Thoracic aorta (tissue), 2 donors: ENCODE measurements around the gene CYP4F3. TPM values are rescaled to one million over a fixed set of nuclear protein-coding genes. Genes with fewer than 3 reads are reported as not detected.

Source experiments
- ATAC-seq: fragments of 150-250 bp; one replicate; pipeline ENCODE4 v1.8.0; 2017; ENCODE audit warnings: low read depth; ENCODE audit not compliant: insufficient number of reproducible peaks, low FRiP score
- DNase-seq: peaks from one replicate; pipeline ENCODE4 v3.0.0-alpha.2; 2020; ENCODE audit warnings: low spot score
- H3K27ac ChIP-seq, 2 donors: fragments of 200-600 bp; sonication (generic); 1 replicate in 1 of 2; 2 replicates in 1 of 2; pipeline ENCODE4 v1.5.1; 2016; ENCODE audit warnings: mild to moderate bottlenecking in 2 of 2, moderate library complexity in 2 of 2
- H3K27me3 ChIP-seq: fragments of 200-600 bp; sonication (generic); replicated peaks from 2 replicates; pipeline ENCODE4 v1.6.0; 2016; ENCODE audit warnings: mild to moderate bottlenecking; ENCODE audit not compliant: insufficient read depth
- H3K36me3 ChIP-seq: fragments of 200-600 bp; sonication (generic); one replicate; pipeline ENCODE4 v1.5.1; 2016
- H3K4me1 ChIP-seq, 2 donors: fragments of 200-600 bp; sonication (generic); 1 replicate in 1 of 2; 2 replicates in 1 of 2; pipeline versions ENCODE4 v1.5.1 to v1.6.0; 2016; ENCODE audit warnings: low read depth in 2 of 2, mild to moderate bottlenecking in 1 of 2; ENCODE audit not compliant: control insufficient read depth in 1 of 2
- H3K4me3 ChIP-seq: fragments of 200-600 bp; sonication (generic); 2 replicates; pipeline ENCODE4 v1.5.1; 2016; ENCODE audit warnings: mild to moderate bottlenecking
- H3K9me3 ChIP-seq: fragments of 200-600 bp; sonication (generic); 2 replicates; pipeline ENCODE4 v1.5.1; 2016
- total RNA-seq, 2 donors: library from RNA; depleted of rRNA; stranded (reverse); fragments of >200 nt; gene quantifications; one replicate each; pipeline versions ENCODE4 v1.1.0 to v1.2.3, GENCODE V29; 2016
- TF ChIP-seq, protein P1 (sequence below): fragments of 200-600 bp; sonication (generic); IDR thresholded peaks from one replicate; pipeline ENCODE4 v1.5.1; 2019; ENCODE audit warnings: antibody characterized with exemption

Gene CYP4F3
- total RNA-seq, 2 donors from 2014 or later: 1.4 TPM; not detected in 1

DNA sequence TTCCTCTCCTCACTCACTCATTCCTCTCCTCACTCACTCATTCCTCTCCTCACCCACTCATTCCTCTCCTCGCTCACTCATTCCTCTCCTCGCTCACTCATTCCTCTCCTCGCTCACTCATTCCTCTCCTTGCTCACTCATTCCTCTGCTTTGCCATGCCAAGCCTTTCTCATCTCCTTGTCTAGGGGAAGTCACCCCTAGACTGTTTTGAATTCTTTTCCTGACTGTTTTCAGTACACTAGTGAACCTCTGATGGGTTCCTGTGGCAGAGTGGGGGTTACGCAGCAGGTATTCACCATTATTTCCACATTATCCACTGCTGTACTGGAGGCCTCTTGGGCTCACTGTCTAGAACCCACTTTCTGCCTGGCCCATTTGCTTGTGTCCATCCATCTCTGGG is 24.5 kb upstream of the CYP4F3 start:
- Histone ChIP-seq H3K27ac (no peak overlapping the region), H3K36me3 (no peaks in the 10 kb centered on the region), H3K27me3 (no peaks in the 10 kb centered on the region), H3K4me3 (no peak overlapping the region), H3K9me3 (no peaks in the 10 kb centered on the region), H3K4me1 (no peaks in the 10 kb centered on the region)
- TF ChIP-seq, protein P1, sequence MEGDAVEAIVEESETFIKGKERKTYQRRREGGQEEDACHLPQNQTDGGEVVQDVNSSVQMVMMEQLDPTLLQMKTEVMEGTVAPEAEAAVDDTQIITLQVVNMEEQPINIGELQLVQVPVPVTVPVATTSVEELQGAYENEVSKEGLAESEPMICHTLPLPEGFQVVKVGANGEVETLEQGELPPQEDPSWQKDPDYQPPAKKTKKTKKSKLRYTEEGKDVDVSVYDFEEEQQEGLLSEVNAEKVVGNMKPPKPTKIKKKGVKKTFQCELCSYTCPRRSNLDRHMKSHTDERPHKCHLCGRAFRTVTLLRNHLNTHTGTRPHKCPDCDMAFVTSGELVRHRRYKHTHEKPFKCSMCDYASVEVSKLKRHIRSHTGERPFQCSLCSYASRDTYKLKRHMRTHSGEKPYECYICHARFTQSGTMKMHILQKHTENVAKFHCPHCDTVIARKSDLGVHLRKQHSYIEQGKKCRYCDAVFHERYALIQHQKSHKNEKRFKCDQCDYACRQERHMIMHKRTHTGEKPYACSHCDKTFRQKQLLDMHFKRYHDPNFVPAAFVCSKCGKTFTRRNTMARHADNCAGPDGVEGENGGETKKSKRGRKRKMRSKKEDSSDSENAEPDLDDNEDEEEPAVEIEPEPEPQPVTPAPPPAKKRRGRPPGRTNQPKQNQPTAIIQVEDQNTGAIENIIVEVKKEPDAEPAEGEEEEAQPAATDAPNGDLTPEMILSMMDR: no peak
- ATAC-seq (no peak), DNase-seq (no peak)

DNA sequence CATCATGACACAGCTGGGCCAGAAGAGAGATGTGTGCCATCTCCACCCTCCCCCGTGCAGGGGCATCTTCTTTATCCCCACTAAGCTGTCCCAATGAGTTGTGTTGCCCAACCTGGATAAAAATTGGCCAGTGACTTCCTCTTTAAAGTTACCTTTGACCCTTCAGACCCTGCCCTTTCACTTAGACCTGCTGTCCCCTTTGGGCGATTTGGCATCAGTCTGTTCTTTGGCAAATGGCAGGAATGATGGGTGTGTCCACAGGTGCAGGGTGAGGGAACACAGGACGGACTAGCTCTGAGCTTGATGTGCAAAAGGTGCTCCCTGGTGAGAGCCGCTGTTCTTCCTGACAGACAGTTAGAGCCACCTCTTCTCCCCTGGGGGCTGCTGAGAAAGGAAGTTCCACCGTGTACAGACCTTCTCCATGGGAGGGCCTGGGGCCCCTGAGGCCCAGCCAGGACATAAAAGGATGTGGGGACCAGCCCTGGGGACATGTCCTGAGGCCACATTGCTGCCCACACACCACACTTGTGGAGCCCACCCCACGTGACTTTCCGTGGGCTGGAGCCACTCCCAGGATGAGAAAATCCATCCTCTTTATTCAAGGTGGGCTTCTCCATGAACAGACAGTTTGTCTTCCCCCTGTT is 23.9 kb upstream of the CYP4F3 start:
- H3K4me1 ChIP-seq: no peaks in the 10 kb centered on the region
- no peaks in the 10 kb centered on the region for H3K27me3 ChIP-seq
- ATAC-seq (no peak), DNase-seq (no peak)
- no peaks in the 10 kb centered on the region for H3K36me3 ChIP-seq
- H3K27ac ChIP-seq: no peak overlapping the region
- no peak overlapping the region for H3K4me3 ChIP-seq
- TF ChIP-seq, protein P1: no peak
- no peaks in the 10 kb centered on the region for H3K9me3 ChIP-seq

DNA sequence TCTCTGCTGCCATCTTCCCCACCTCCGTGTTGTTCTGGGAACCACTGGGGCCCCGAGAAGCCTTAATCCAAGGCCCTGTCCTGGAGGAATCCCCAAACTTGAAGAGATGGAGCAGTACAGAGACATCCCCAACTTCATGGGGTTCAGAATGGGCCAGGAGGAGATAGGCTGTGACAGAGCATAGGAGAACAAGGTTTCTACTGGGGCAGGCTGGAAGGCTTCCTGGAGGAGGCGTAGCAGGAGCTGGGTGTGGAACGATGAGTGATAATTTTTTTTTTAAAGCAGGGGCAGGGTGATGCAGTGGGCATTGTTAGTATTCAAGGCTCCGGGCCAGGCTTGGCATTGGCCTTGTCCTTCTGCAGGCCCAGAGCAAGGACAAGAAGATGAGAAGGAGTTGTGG is 22.4 kb upstream of the CYP4F3 start:
- DNase-seq: no peak
- no peaks in the 10 kb centered on the region for H3K4me1 ChIP-seq
- H3K27ac ChIP-seq: no peak overlapping the region
- H3K27me3 ChIP-seq: no peaks in the 10 kb centered on the region
- no peak for ATAC-seq
- no peaks in the 10 kb centered on the region for H3K36me3 ChIP-seq
- TF ChIP-seq, protein P1: no peak
- H3K9me3 ChIP-seq: no peaks in the 10 kb centered on the region
- no peak overlapping the region for H3K4me3 ChIP-seq

DNA sequence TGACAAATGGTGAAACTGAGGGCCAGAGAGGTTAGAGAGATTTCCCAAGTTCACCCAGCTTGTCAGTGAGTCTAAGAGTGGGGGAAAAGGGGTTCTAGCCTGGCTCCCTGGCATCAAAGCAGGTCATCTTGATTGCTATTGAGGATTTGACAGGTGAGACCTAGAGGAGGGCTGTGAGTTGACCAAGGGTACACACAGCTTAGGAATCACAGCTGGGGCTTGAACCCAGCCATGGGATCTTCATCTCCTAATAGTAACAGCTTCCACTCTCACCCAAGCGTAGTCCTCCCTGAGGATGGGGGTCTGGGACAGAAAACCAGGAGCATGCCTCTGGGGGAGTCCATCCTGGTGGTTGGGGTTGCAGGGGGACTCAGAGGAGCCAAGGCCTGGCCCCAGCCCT is 18.9 kb upstream of the CYP4F3 start:
- no peaks in the 10 kb centered on the region for H3K4me1 ChIP-seq
- no peaks in the 10 kb centered on the region for H3K27me3 ChIP-seq
- TF ChIP-seq, protein P1: no peak
- DNase-seq (no peak), ATAC-seq (no peak)
- H3K36me3 ChIP-seq: no peaks in the 10 kb centered on the region
- H3K27ac ChIP-seq: no peak overlapping the region
- H3K9me3 ChIP-seq: no peaks in the 10 kb centered on the region
- no peak overlapping the region for H3K4me3 ChIP-seq

DNA sequence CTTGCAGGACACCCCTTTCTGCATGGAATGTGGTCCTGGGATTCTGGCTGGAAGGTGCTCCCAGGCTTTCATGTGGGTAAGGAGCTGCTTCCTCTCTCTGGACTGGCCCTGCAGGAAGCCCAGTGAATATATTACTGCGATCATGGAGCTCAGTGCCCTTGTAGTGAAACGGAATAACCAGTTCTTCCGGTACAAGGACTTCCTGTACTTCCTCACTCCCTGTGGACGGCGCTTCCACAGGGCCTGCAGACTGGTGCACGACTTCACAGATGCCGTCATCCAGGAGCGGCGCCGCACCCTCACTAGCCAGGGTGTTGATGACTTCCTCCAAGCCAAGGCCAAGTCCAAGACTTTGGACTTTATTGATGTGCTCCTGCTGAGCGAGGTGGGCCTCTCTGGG is 17.7 kb upstream of the CYP4F3 start:
- no peak for ATAC-seq
- no peaks in the 10 kb centered on the region for H3K36me3 ChIP-seq
- H3K4me3 ChIP-seq: no peak overlapping the region
- H3K27ac ChIP-seq: no peak overlapping the region
- H3K4me1 ChIP-seq: no peaks in the 10 kb centered on the region
- DNase-seq: no peak
- H3K27me3 ChIP-seq: no peaks in the 10 kb centered on the region
- TF ChIP-seq, protein P1: no peak
- no peaks in the 10 kb centered on the region for H3K9me3 ChIP-seq
